ENCODE measurements around the gene SEL1L3.

Gene SEL1L3

GRCh38 chr4:25783943-25784342 is 78.8 kb downstream of the SEL1L3 start:
- DNase-seq: no peak

GRCh38 chr4:25783126-25783525 is 79.7 kb downstream of the SEL1L3 start:
- DNase-seq: no peak

- no peak for DNase-seq
These were observed 80.3 kb downstream of the SEL1L3 start for GRCh38 chr4:25782482-25782881.

GRCh38 chr4:25779021-25779420 is 83.8 kb downstream of the SEL1L3 start:
- no peak for DNase-seq

- DNase-seq: no peak
These were observed 86.0 kb downstream of the SEL1L3 start for GRCh38 chr4:25776795-25777194.

- DNase-seq: no peak
These were observed 87.6 kb downstream of the SEL1L3 start for GRCh38 chr4:25775166-25775565.

- DNase-seq: no peak
These were observed 89.4 kb downstream of the SEL1L3 start for GRCh38 chr4:25773358-25773757.

- DNase-seq: no peak
These were observed 91.1 kb downstream of the SEL1L3 start for GRCh38 chr4:25771672-25772071.

- no peak for DNase-seq
These were observed 91.9 kb downstream of the SEL1L3 start for GRCh38 chr4:25770847-25771246.

- DNase-seq: no peak
These were observed 93.5 kb downstream of the SEL1L3 start for GRCh38 chr4:25769251-25769650.

- no peak for DNase-seq
These were observed 94.7 kb downstream of the SEL1L3 start for GRCh38 chr4:25767877-25768725.

GRCh38 chr4:25760518-25761157 is 102.2 kb downstream of the SEL1L3 start:
- DNase-seq: no peak

GRCh38 chr4:25760048-25760447 is 102.7 kb downstream of the SEL1L3 start:
- DNase-seq: no peak

GRCh38 chr4:25759101-25759500 is 103.7 kb downstream of the SEL1L3 start:
- no peak for DNase-seq

- no peak for DNase-seq
These were observed 105.3 kb downstream of the SEL1L3 start for GRCh38 chr4:25757452-25757851.

GRCh38 chr4:25756503-25756902 is 106.3 kb downstream of the SEL1L3 start:
- no peak for DNase-seq

GRCh38 chr4:25755911-25756310 is 106.9 kb downstream of the SEL1L3 start:
- no peak for DNase-seq

- DNase-seq: no peak
These were observed 109.5 kb downstream of the SEL1L3 start for GRCh38 chr4:25753239-25753638.

- no peak for DNase-seq
These were observed 111.9 kb downstream of the SEL1L3 start for GRCh38 chr4:25750874-25751273.

GRCh38 chr4:25749150-25749794 is 113.5 kb downstream of the SEL1L3 start:
- DNase-seq: no peak

- DNase-seq: no peak
These were observed 118.8 kb downstream of the SEL1L3 start for GRCh38 chr4:25743971-25744370.

GRCh38 chr4:25729564-25729963 is 133.2 kb downstream of the SEL1L3 start:
- no peak for DNase-seq

- no peak for DNase-seq
These were observed 133.9 kb downstream of the SEL1L3 start for GRCh38 chr4:25728886-25729285.
